ENCODE data around the gene SLC34A1. TPM values are rescaled to one million over a fixed set of nuclear protein-coding genes. Genes with fewer than 3 reads are reported as not detected.

Gene SLC34A1
- total and polyA plus RNA-seq, 9 donors = not detected

GRCh38 chr5:177444106-177445051 lies 60.1 kb downstream of the SLC34A1 start:
- H3K4me3 ChIP-seq = no peak overlapping the region
- peaks cover 6% of the 10 kb centered on the region for H3K4me1 ChIP-seq (ENCODE audit: insufficient read depth)
- TF ChIP-seq CTCF (IDR thresholded peaks at IDR 0.05) = no peak
- TF ChIP-seq EP300 (IDR thresholded peaks at IDR 0.05) = no peak
- no peak for TF ChIP-seq POLR2A (IDR thresholded peaks at IDR 0.05)
- no peaks in the 10 kb centered on the region for H3K36me3 ChIP-seq
- 54 to 61% (median 54%) methylated on average over 7 of the region's 7 CpGs for WGBS, 3 donors
- no peaks in the 10 kb centered on the region for H3K9me3 ChIP-seq
- DNase-seq = no peak
- H3K27me3 ChIP-seq = no peaks in the 10 kb centered on the region
- intact Hi-C loops (cut with DNase I) = loop anchor here in 1 of 4 donors (5.0 kb wide), 1 partner anchor 37 kb away; the partner anchor contains the start of gene F12
- H3K27ac ChIP-seq = no peak overlapping the region

- DNase-seq = no peak
- intact Hi-C loops (cut with DNase I) = loop anchor here in 1 of 4 donors (5.0 kb wide), 1 partner anchor 38 kb away; the partner anchor contains the start of gene F12
- Histone ChIP-seq H3K4me1 (ENCODE audit: insufficient read depth) (peaks cover 6% of the 10 kb centered on the region), H3K27ac (no peak overlapping the region), H3K9me3 (no peaks in the 10 kb centered on the region), H3K27me3 (no peaks in the 10 kb centered on the region), H3K4me3 (no peak overlapping the region), H3K36me3 (no peaks in the 10 kb centered on the region)
- no peak for TF ChIP-seq POLR2A (IDR thresholded peaks at IDR 0.05)
- no peak for TF ChIP-seq EP300 (IDR thresholded peaks at IDR 0.05)
- no peak for TF ChIP-seq CTCF (IDR thresholded peaks at IDR 0.05)
- 39 to 47% (median 44%) methylated on average over 10 of the region's 10 CpGs for WGBS, 3 donors
Measured at GRCh38 chr5:177445052-177445916, 61.0 kb downstream of the SLC34A1 start.

- Histone ChIP-seq H3K36me3 (no peaks in the 10 kb centered on the region), H3K27ac (no peak overlapping the region), H3K4me3 (no peak overlapping the region), H3K4me1 (ENCODE audit: insufficient read depth) (peaks cover 6% of the 10 kb centered on the region), H3K9me3 (no peaks in the 10 kb centered on the region), H3K27me3 (no peaks in the 10 kb centered on the region)
- WGBS, 3 donors = 1 to 2% (median 1%) methylated on average over 8 of the region's 8 CpGs
- TF ChIP-seq EP300 (IDR thresholded peaks at IDR 0.05) = no peak
- no peak for DNase-seq
- intact Hi-C loops (cut with DNase I) = loop anchor here in 1 of 4 donors (5.0 kb wide), 1 partner anchor 39 kb away; the partner anchor contains the start of gene F12
Measured at GRCh38 chr5:177445917-177446199, 61.6 kb downstream of the SLC34A1 start.

- Histone ChIP-seq H3K36me3 (no peaks in the 10 kb centered on the region), H3K4me3 (peak within 1 kb of the TSS; percentile 42), H3K4me1 (ENCODE audit: insufficient read depth) (peaks cover 6% of the 10 kb centered on the region), H3K9me3 (no peaks in the 10 kb centered on the region), H3K27ac (no peak within 1 kb of the TSS), H3K27me3 (no peaks in the 10 kb centered on the region)
- peak; percentile 55 to 80 (median 69) for DNase-seq
- no peak for TF ChIP-seq EP300 (IDR thresholded peaks at IDR 0.05)
- peak in 2 of 3 donors; percentile 8 to 9 for TF ChIP-seq CTCF (IDR thresholded peaks at IDR 0.05)
- TF ChIP-seq POLR2A (IDR thresholded peaks at IDR 0.05) = no peak
- intact Hi-C loops (cut with DNase I) = loop anchor here in 1 of 4 donors (5.0 kb wide), 1 partner anchor 39 kb away; the partner anchor contains the start of gene F12
- 0% methylated on average over 27 to 87 of the region's 89 CpGs for WGBS, 3 donors
Measured at GRCh38 chr5:177446200-177447065, 62.2 kb downstream of the SLC34A1 start, which contains the start of gene PRR7. TSS of gene PRR7 (plus strand) at chr5:177446814. CDS start at chr5:177455068, 8,254 bp downstream.
